CMK (cell line): ENCODE measurements around the gene TRPM4.
"Not testable (repeated sequence)": the region's sequence is repeated elsewhere in the genome, so short reads cannot be mapped to it uniquely, and the experiment has no call there.

Experiments used
- DNase-seq: peaks from one replicate; pipeline ENCODE4 v3.0.0-alpha.2; 2010; ENCODE audit warnings: low read depth

Gene TRPM4

DNA sequence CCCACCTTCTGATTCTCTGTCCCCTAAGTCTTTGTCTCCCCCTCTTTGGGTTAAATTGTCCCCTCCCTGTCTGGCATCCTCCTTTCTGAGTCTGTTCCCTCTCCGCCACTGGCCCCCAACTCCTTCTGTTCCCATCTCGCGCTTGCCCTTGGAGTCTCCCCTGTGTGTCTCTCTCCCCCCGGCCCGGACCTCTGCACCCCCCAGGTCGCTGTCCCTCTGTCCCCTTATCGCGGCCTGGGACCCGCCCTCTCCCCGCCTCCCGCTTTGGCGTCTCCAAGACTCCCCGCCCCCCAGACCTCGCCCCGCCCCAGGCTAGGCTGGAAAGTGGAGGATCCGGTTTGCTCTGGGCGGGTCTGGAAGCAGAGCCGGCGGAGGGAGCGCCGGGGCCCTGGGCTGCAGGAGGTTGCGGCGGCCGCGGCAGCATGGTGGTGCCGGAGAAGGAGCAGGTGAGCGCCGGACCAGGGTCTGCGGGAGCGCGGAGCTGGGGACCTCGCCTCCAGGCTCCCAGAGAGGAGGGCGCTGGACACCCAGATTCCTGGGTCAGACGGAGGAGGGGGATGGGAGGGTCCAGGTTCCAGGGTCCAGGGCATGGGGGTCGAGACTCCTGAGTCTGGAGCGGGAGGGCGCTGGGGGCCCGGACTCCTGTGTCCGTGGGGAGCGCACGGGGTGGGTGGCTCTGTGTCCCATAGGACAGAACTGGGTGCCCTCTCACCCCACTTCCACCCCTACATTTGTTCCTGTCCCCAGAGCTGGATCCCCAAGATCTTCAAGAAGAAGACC is at the start of gene TRPM4:
TSS of gene TRPM4 (plus strand) at position 348 of the 780 bp plus-strand sequence. CDS start at position 423, 75 bp downstream.
- peak; percentile 70 for DNase-seq

DNA sequence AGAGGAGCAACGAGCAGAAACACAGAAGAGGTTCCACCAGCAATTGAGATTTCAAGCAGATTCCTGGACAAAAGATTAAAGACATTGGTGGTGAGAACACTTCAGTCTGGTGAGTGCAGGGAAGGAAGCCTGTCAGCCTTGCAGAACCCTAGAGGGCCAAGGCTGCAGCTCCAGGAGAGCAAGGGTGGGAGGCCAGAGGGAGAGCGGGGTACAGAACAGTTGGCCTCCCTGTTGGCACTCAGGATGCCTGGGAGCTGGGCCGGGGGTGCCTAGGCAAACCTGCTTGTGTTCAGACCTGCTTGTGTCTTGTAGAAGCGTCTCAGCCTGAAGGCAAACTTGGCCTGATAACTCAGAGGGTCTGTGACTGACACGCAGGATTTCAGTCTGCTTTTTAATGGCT is 48.5 kb upstream of the TRPM4 start:
- DNase-seq = no peak

DNA sequence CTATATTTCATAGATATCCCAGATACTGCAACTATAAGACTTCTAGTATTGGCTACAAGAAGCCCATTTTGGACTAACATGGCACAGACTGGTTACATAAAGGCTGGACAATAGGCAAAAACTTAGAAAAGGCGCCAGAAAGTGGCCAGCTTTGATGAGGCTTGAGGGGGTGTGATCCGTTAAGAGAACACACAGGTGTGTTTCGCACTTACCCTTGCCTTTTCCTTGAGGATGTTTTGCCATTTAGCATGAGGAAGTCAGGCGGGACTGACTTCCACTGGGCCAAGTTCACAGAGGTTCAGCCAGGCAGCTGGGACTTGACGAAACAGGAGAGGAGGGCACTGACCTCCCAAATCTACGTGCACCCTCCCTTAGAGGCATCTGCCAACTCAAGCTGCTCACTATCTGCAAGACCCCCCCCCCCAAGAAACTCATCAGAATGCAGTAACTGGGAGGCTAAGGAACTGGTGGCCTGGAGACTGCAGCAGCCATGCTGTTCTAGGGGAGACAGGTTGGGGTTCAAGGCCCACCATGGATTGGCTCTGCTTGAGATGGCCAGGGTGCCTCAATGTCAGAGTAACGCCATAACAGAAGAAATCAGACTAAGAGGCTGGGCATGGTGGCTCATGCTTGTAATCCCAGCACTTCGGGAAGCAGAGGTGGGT is 47.9 kb upstream of the TRPM4 start:
- no peak for DNase-seq

DNA sequence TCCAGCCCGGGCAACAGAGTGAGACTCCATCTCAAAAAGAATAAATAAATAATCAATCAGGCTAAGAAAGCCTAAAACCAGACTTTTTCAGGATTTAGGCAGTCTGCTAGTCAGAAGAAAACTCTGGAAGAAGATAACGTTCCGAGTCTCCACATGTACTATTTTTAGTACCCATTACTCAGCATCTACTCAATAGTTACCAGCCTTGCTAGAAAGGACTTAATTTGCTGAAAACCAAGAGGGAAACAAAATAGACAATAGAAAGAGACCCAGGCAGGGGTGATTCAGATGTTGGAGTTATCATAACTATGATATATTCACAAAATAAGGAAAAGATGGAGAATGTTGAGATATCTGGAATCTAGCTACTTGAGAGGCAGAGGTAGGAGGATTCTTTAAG is 47.0 kb upstream of the TRPM4 start:
- no peak for DNase-seq

DNA sequence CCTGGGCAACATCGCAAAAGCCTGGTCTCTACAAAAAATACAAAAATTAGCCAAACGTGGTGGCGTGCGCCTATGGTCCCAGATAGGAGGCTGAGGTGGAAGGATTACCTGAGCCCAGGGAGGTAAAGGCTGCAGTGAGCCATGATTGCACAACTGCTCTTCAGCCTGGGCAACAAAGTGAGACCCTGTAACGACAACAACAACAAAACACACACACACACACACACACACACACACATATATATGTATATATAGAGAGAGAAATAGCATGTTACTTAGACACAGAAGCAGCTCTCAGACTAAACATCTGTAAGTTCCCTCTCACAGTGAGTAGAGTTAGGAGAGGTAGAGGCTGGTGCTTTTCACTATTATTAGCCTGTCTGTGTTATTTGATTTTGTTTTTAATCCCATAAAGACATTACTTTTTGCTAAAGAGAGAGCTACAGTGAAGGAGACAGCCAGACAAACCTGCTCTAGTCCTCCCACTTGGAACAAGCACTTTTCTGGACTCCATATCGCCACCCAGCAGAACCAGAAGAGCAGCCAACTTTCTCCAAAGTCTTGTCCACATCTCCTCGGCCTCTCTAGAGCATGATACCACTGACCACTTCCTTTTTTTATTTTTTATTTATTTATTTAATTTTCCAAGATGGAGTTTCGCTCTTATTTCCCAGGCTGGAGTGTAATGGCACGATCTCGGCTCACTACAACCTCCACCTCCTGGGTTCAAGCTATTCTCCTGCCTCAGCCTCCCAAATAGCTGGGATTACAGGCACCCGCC is 46.2 kb upstream of the TRPM4 start:
- no peak for DNase-seq

DNA sequence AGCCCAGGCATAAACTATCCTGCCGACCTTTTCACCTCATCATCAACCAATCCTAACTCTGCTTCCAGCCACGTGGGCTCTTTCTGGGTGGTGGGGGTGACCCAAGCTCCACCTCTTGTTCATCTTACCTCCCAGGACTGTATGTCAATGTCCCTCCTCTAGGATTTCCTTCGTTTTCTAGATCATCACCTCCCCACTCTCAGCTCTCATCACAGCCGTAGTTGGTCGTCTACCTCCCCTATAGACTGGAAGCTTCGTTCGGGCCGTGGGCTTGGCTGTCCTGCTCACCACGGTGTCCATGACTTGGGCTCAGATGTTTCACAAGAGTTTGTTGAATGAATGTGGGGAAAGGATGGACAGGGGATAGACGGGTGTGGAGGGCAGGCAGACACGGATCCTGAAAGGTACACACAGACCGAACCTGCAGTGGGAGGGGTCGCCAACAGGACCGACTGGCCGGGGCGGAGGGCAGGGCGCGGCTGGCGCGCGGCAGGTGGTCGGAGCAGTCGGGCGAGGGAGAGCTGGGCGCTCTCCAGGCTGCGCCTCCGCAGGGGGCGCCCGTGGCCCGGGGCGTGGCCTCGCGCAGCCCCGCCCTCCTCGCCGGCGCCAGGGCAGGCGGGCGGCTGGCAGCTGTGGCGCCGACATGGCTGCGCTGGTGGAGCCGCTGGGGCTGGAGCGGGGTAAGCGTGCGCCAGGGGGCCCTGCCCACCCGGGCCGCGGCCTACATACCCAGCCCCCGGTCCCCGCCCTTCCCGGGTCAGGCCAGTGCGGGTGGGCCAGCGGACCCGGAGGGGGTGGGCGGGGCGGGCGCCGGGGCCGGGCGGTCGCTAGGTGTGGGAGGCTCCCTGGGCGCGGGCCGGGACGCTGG is 43.6 kb upstream of the TRPM4 start, which contains the start of gene LIN7B:
TSS of gene LIN7B (plus strand) at position 609 of the 868 bp plus-strand sequence. CDS start at position 644, 35 bp downstream.
- DNase-seq = peak; percentile 68

DNA sequence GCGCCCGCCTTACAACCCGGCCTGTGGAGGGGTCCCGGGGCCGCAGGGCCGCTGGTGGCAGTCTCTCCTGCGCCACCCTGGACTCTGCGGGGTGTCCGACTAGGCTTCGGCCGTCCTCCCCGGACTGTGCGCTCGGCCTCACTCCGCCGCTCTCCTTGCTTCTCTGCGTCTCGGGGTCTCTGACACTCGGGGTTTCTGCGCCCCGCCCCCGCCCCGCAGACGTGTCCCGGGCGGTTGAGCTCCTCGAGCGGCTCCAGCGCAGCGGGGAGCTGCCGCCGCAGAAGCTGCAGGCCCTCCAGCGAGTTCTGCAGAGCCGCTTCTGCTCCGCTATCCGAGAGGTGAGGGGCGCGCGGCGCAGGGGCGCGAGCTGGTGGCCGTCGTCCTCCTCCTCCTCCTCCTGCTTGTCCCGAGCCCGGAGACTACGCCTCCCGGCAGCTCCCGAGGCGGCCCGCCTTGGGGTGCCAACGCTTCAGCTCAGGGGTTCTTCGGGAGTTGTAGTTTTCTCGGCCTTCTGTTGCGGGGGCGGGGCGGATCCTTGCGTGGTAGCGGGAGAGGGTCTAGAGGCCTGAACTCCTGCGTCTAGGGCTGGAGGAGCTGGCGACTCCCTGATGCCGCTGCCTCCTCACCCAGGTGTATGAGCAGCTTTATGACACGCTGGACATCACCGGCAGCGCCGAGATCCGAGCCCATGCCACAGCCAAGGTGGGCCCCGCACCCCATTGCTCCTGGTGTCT is 42.8 kb upstream of the TRPM4 start:
- no peak for DNase-seq

DNA sequence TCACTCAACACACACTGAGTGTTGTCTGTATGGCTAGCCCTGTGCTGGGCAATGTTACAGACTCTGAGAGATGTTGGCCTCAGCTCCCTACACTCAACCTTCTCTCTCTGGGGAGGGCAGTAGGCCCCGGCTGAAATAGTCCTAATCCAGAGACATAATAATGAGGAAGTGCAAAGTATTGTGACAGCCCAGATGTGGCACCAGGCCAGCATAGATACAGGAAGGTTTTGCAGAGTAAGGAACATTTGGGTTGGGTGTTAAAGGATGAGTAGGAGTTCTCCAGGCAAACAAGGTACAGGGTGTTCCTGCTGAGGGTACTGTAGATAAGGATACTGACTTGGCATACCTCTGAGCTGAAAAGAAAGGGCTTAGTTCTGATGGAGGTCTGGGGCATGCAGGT is 41.0 kb upstream of the TRPM4 start:
- DNase-seq = no peak

DNA sequence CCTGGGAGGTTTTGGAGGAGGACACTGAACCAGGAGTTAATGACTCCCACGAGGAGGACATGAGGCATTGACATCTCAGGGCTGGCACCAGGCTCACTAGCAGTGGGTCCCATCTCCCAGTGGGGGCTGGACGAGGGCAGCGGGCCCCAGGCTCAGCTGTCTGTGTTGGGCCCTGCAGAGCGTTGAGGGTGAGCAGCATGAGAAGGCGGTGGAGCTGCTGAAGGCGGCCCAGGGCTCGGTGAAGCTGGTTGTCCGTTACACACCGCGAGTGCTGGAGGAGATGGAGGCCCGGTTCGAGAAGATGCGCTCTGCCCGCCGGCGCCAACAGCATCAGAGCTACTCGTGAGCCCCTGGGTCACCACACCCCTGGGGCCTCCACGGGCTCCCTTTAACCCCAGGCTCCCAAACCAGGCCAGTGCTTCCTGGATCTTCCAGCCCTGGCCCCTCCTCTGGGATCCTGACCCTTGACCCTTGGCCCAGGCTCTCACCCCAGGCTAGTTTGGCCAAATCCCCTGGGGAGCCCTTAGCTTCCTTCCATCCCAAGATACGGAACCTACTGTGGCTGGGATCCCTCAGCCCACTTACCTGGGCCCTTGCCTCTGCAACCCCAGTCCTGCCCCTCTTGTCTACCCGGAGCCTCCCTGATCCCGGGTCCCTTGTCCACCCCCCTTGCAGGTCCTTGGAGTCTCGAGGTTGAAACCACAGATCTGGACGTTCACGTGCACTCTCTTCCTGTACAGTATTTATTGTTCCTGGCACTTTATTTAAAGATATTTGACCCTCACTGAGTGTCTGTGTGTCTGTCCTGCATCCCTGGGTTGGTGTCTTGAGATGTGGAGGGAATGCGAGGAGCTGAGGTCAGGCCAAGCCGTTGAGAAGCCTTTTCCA is 39.7 kb upstream of the TRPM4 start:
- DNase-seq = no peak

DNA sequence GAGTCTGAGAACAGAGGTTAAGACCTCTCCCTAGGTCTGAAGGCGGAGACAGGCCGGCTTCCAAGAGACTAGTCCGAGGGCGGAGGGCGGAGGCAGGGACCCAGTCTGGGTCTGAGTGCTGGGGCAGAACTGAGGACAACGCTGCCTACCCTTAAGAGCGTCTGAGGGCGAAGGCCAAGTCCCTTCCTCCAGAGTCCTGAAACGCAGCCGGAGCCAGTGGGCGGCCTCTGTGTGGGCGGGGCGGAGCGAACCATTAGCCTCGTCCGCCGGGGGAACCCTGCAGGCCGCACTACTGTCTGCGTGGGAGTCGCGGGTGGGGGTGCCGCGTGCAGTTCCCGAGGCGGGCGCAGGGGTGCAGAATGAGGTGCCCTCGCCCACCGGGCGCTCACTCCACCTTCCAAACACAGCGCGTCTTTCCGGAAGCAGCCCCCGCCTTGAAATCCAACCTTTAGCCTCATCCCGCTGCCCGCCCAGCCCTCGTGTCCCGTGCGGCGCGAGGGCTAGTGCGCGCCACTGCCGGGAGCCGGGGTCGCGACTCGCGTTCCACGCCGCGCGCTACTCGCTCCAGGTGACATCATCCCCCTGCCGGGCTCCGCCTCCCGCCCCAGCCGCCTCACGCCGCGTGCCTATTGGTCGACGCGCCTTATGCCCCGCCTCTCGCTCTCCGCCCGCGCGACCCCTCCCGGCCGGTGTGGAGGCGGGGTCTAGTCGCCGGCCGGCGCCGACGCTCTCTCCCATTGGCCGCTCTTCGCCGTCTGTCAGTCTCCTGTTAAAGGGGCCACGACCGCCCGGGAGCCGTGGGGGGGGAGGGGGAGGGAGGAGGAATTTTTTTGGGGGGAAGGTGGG is 38.8 kb upstream of the TRPM4 start, which contains the start of gene C19orf73:
TSS of gene C19orf73 (minus strand) at position 579 of the 846 bp plus-strand sequence. CDS start at position 458, 121 bp downstream.
- peak; percentile 95 for DNase-seq

DNA sequence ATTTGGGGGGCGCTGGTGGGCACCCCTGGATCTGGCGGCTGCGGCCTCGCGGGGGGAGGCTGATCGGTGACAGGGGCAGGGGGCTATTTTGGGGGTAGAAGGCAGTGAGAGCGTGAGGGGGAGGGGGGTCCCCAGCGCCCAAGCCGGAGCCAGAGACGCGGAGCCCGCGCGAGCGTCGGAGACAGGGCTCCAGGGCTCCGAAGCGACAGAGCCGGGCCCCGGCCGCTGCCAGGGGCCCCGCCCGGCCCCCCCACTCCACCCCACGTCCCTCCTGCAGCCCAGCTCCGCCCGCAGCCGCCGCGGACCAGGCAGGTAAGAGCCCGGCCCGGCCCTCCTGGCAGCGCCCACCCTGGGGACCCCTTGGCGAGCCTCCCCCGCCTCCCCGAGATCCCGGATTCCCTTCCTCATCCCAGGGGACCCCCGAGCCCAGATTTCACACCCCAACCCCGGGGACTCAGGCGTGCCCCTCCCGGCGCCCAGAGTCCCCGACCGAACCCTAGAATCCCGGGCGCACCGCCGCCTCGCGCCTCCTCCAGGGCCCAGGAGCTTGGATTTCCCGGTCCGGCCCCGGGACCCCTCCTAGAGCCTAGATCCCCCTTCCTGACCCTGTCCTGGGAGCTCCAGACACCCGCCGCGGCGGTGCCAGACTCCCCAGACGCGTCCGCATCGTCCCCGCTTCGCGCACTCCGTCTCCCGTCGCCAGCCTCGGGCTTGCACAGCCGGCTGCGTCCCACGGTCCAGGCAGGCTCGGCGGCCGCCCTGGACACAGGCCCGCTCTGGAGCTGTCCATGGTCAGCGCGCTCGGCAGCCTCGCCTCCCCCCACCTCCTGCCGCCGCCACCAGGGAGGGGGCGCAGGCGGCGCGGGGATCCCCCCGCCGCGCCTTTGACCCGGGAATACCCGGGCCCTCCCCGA is 37.9 kb upstream of the TRPM4 start, which contains the start of gene PPFIA3:
TSS of gene PPFIA3 (plus strand) at position 134 of the 914 bp plus-strand sequence. CDS start 8,330 bp downstream, outside the sequence.
- no peak for DNase-seq

DNA sequence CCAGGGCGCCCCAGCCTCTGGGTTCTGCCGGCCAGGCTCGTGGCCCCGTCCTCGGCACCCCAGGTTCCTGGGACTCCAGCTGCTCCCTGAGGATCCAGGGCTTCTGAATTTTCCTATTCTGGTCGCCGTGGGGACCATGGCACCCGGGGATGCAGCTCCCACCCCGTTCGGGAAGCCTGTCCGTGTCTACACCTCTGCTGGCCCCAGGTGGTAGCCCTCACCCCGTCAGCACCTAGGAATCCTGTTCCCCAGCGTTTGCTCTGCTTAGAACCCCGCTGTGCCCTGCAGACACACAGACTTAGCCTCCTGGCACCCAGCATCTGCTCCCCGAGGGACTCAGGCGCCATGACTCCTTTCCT is 37.3 kb upstream of the TRPM4 start:
- DNase-seq = no peak

DNA sequence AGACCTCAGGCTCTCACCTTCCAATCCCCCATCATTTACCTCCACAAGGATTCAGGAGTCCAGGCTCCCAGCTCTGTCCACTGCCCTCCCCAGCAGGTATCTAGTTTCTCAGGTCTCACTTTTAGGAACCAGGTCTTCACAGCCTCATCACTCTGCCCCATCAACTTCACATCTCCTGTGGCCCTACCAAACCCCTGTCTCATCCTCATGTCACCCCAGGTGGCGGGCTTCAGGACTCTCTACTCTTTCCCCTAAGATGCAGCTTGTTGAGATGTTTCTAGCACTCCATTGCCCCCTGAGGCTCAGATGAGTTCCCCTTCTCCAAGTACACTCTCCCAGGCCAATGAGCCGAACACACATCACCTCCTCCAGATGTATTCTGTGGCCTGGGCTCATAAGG is 36.7 kb upstream of the TRPM4 start:
- no peak for DNase-seq

DNA sequence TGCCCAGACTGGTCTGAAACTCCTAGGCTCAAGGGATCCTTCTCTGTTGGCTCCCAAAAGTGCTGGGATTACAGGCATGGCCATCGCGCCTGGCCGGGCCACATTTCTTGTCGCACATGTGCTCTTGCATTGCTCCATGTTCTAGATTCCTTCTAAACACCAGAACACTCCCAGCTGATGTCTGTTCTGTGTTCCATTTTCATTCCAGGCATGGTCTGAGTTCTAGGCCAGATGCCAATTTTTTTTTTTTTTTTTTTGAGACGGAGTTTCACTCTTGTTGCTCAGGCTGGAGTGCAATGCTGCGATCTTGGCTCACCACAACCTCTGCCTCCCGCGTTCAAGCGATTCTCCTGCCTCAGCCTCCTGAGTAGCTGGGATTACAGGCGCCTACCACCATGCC is 35.8 kb upstream of the TRPM4 start:
- not testable (repeated sequence) for DNase-seq

DNA sequence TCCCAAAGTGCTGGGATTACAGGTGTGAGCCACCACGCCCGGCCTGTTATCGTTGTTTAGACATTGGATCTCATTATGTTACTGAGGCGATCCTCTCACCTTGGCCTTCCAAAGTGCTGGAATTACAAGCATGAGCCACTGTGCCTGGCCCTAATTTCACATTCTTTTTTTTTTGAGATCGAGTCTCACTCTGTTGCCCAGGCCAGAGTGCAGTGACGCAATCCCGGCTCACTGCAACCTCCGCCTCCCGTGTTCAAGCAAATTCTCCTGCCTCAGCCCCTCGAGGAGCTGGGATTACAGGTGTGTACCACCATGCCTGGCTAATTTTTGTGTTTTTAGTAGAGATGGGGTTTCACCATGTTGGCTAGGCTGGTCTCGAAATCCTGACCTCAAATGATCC is 34.3 kb upstream of the TRPM4 start:
- DNase-seq = not testable (repeated sequence)

DNA sequence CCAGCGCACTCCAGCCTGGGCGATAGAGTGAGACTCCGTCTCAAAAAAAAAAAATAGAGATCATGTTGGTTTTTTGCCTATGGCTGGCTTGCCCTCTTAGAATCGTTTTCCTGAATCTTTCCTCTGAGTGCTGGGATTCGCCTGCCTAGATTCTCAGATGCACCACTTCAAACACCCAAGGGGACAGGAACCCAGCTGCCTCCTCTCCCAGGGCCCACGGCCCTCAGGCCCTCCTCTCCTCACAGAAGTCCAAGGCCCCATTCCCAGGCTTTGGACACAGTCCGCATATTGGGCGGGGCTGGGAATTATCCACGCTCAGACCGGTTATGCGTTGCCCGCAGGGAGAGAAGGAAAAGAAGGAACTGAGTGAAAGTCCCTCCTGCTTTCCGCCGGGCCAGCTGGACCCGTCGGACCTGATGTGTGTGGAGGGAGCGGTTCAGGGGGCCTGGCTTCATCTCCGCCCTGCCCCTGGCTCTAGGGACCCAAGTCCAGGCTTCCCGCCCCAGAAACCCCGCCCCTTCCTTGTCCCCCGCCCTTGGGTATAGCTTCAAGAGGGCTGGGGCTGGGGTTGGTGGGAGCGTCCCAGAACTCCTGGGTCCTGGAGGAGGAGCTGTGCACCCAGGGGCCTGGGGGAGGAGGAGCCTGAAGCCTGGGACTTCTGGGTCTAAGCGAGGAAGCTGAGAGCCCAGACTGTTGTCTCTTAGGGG is 32.4 kb upstream of the TRPM4 start:
- no peak for DNase-seq

DNA sequence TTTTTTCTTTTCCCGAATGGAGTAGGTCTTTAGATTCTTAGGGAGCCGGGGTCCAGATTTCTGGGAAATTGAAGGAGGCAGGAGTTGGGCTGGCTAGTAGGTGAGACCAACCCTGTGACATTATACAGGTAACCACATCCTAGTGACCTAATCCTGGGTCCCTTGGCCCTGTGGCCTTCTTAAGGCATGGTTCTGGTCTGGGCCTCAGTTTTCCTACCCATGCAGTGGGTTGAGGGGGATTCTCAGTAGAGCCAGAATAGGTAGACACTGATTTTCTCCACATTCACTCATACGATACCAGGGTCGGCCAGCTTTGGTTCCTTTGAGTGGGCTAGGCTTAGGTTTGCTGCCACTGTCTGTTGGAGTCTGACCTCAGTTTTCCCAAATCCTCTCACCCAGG is 31.0 kb upstream of the TRPM4 start:
- DNase-seq = no peak
